ENCODE results near the gene KRT71.

KRT71 gene

GRCh38 chr12:52527121-52527800 is 25.7 kb downstream of the KRT71 start:
- TF ChIP-seq CTCF (IDR thresholded peaks at IDR 0.05; ENCODE audit: extremely low read depth, missing control alignments), result no peak
- no peak for DNase-seq (ENCODE audit: low spot score)

- no peak for DNase-seq (ENCODE audit: low spot score)
- no peak for TF ChIP-seq CTCF (IDR thresholded peaks at IDR 0.05; ENCODE audit: extremely low read depth, missing control alignments)
Observed at GRCh38 chr12:52526511-52526951, 26.4 kb downstream of the KRT71 start.

- TF ChIP-seq CTCF (IDR thresholded peaks at IDR 0.05; ENCODE audit: extremely low read depth, missing control alignments), result no peak
- DNase-seq (ENCODE audit: low spot score), result no peak
Observed at GRCh38 chr12:52525661-52526499, 27.1 kb downstream of the KRT71 start.

- TF ChIP-seq CTCF (IDR thresholded peaks at IDR 0.05; ENCODE audit: extremely low read depth, missing control alignments), result no peak
- DNase-seq (ENCODE audit: low spot score), result no peak
Observed at GRCh38 chr12:52524898-52525591, 27.9 kb downstream of the KRT71 start.

- no peak for TF ChIP-seq CTCF (IDR thresholded peaks at IDR 0.05; ENCODE audit: extremely low read depth, missing control alignments)
- no peak for DNase-seq (ENCODE audit: low spot score)
Observed at GRCh38 chr12:52524241-52524897, 28.6 kb downstream of the KRT71 start.

GRCh38 chr12:52523824-52524223 is 29.1 kb downstream of the KRT71 start:
- no peak for DNase-seq (ENCODE audit: low spot score)
- no peak for TF ChIP-seq CTCF (IDR thresholded peaks at IDR 0.05; ENCODE audit: extremely low read depth, missing control alignments)
